GM18861 (cell line): ENCODE data around the gene CES5A.
"Not testable (repeated sequence)": the region's sequence is repeated elsewhere in the genome, so short reads cannot be mapped to it uniquely, and the experiment has no call there.

ENCODE experiments used
- ATAC-seq: cut with Tn5 transposase; IDR thresholded peaks from one replicate; pipeline ENCODE4 v1.9.1; 2021; ENCODE audit not compliant: unreplicated experiment

Gene CES5A, protein sequence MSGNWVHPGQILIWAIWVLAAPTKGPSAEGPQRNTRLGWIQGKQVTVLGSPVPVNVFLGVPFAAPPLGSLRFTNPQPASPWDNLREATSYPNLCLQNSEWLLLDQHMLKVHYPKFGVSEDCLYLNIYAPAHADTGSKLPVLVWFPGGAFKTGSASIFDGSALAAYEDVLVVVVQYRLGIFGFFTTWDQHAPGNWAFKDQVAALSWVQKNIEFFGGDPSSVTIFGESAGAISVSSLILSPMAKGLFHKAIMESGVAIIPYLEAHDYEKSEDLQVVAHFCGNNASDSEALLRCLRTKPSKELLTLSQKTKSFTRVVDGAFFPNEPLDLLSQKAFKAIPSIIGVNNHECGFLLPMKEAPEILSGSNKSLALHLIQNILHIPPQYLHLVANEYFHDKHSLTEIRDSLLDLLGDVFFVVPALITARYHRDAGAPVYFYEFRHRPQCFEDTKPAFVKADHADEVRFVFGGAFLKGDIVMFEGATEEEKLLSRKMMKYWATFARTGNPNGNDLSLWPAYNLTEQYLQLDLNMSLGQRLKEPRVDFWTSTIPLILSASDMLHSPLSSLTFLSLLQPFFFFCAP

GRCh38 chr16:55875273-55875672 lies at the start of gene CES5A:
Gene CES5A, minus strand, starts transcription at chr16:55875373. Its CDS starts 152 bp downstream, at chr16:55875221.
- ATAC-seq = no peak

DNA sequence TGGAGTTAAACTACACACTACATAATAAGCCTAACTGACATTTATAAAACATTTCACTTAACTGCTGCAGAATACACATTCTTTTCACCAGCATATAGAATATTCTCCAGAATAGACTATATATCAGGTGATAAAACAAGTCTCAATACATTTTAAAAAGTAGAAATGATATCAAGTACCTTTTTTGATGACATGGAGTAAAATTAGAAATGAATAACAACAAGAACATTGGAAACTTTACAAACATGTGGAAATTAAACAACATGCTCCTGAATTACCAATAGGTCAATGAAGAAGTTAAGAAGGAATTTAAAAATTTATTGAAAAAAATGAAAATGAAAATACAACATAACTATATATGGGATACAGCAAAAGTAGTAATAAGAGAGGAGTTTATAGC lies 47.5 kb upstream of the CES5A start:
- ATAC-seq = no peak

- ATAC-seq = no peak
Observed at GRCh38 chr16:55917373-55918160, 42.4 kb upstream of the CES5A start.

- no peak for ATAC-seq
Observed at GRCh38 chr16:55915096-55915827, 40.1 kb upstream of the CES5A start.

GRCh38 chr16:55914383-55914782 lies 39.2 kb upstream of the CES5A start:
- no peak for ATAC-seq

- ATAC-seq = no peak
Observed at GRCh38 chr16:55913716-55914115, 38.5 kb upstream of the CES5A start.

DNA sequence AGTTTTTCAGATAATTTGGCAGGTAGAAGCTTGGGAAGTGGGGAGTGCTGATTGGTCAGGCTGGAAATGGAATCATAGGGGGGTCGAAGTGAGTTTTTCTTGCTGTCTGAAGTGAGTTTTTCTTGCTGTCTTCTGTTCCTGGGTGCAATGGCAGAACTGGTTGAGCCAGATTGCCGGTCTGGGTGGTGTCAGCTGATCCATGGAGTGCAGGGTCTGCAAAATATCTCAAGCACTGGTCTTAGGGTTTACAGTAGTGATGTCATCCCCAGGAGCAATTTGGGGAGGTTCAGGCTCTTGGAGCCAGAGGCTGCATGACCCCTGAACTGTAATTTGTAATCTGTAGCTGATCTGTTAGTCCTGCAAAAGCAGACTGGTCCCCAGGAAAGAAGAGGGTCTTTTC lies 37.9 kb upstream of the CES5A start:
- not testable (repeated sequence) for ATAC-seq

GRCh38 chr16:55912022-55912421 lies 36.8 kb upstream of the CES5A start:
- no peak for ATAC-seq

- no peak for ATAC-seq
Observed at GRCh38 chr16:55911616-55912015, 36.4 kb upstream of the CES5A start.

- ATAC-seq = no peak
Observed at GRCh38 chr16:55909876-55910275, 34.7 kb upstream of the CES5A start.

GRCh38 chr16:55908641-55909040 lies 33.5 kb upstream of the CES5A start:
- no peak for ATAC-seq

- ATAC-seq = no peak
Observed at GRCh38 chr16:55907661-55908060, 32.5 kb upstream of the CES5A start.

- no peak for ATAC-seq
Observed at GRCh38 chr16:55906123-55906522, 30.9 kb upstream of the CES5A start.

DNA sequence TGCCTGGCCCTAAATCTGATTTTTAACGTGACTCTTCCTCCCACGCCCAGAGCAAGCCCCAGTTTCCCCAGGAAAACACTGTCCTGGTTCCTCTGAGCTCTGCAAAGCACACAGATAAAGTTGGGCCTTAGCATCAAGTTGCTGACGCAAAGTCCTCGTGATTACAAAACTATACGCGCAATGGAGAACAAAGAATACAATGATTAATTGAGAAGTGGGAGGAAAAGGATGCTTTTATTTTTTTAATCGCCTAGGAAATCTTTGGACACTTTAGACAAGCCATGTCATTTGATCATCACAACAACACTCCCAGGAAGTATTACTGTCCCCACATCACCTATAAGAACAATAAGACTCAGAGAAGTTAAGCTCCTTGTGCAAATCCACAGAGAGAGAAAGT lies 30.5 kb upstream of the CES5A start:
- no peak for ATAC-seq

- no peak for ATAC-seq
Observed at GRCh38 chr16:55901566-55902217, 26.5 kb upstream of the CES5A start.

GRCh38 chr16:55900616-55901393 lies 25.6 kb upstream of the CES5A start:
- no peak for ATAC-seq

GRCh38 chr16:55899857-55900256 lies 24.7 kb upstream of the CES5A start:
- no peak for ATAC-seq

DNA sequence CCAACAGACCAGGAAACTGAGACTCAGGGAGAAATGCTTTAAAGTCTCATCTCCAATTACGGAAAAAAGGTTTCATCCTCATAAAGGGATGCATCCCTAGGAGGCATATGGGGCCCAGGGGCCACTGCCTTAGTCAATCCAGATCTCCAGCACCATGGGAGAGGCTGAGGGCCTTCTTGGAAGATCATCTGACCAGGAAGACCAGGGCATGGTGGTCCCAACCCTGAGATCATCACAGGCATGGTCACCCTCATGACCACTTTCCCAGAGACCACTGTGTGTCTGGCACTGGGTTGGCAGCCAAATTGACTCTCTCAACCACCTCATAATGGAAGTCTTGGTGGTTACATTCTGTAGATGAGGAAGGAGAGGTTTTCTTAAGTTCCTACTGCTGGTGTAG lies 23.4 kb upstream of the CES5A start:
- no peak for ATAC-seq

GRCh38 chr16:55892821-55893220 lies 17.6 kb upstream of the CES5A start:
- no peak for ATAC-seq

DNA sequence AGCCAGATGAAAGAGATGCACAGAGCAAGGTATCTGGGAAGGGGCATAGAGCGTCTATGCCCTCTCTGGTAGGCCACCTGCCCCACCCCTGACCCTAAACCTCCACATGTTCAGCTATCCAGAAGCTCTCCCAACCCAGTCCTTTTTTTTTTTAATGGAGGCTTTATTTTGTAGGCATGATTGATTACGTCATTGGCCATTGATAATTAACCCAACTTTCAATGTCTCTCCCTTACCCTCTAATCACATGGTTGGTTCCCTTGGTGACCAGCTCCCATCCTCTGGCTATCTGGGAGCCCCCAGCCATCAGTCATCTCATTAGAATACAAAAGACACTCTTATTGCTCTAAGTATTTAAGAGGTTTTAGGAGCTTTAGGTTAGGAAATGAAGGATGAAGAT lies 14.3 kb upstream of the CES5A start:
- ATAC-seq = no peak
